Measurements from ENCODE around the gene SPEF2.

The SPEF2 gene

DNA sequence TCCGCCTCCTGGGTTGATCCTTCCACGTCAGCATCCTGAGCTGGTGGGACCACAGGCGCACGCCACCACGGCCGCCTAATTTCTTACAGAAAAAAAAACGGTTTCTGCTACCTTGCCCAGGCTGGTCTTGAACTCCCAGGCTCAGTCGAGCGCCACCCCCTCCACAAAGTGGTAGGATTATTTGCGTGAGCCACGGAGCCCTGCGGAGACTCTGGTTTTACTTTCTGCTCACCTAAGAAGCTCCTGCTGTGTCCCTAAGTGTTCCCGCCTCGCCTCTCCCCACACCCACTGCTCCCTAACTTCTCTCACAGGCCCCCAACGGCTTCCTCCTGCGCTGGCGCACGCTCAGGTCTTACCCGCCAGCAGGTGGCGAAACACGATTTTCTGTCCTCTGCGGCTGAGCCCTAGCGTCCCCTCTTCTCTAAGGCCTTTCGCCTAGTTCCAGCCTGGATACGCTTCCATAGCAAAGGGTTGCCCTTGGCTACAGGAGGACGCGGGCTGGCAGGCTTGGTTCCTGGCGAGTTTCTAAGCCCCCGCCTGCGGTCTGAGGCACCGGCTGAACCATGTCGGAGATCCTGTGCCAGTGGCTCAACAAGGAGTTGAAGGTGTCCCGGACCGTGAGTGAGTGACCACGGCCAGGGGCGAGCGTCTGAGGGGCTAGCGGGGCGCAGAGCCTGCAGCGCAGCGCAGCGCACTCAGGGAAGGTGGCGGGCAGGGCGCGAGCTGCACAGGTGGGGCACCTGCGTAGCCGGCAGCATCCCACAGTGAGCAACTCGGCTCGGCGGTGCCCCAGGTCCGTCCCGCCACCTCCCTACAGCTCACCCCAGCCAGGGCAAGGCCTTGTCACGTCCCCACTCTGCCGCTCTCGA lies at the start of gene SPEF2:
TSS of gene SPEF2 (plus strand) at position 429 of the 869 bp plus-strand sequence. CDS start at position 564, 135 bp downstream.
- H3K27me3 ChIP-seq (ENCODE audit: insufficient read depth, low read length): no peaks in the 10 kb centered on the region

DNA sequence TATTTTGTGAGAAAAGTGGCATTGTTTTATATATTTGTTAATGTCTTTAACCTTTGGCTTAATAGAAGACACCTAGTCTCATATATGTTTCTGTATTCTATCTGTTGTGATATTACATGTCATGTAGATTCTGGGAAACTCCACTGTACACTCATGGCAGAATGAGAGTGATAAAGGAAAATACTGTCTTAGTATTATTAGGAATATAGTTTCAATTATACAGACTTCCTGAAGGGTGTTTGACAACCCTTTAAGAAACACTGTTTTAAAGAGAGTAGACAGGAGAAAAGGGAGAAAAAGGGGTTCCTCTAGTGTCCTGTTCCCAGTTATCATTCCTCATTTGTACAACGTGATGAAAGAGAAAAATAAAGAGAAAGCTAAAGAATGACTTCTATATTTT lies 42.1 kb upstream of the SPEF2 start:
- Histone ChIP-seq H3K4me3 (ENCODE audit: low read length) (no peak overlapping the region), H3K27me3 (ENCODE audit: insufficient read depth, low read length) (no peaks in the 10 kb centered on the region), H3K36me3 (ENCODE audit: insufficient read depth, low read length) (no peaks in the 10 kb centered on the region), H3K9me3 (ENCODE audit: low read length) (no peaks in the 10 kb centered on the region), H3K4me1 (ENCODE audit: insufficient read depth, low read length) (no peaks in the 10 kb centered on the region), H2AFZ (ENCODE audit: low read depth, low read length) (no peak overlapping the region)

More for the DNA sequence above, at the start of gene SPEF2:
- Histone ChIP-seq H3K9me3 (ENCODE audit: low read length) (no peaks in the 10 kb centered on the region), H3K36me3 (ENCODE audit: insufficient read depth, low read length) (no peaks in the 10 kb centered on the region), H2AFZ (ENCODE audit: low read depth, low read length) (peak within 1 kb of the TSS; percentile 58), H3K4me3 (ENCODE audit: low read length) (peak within 1 kb of the TSS; percentile 78), H3K4me1 (ENCODE audit: insufficient read depth, low read length) (peaks cover 3% of the 10 kb centered on the region)

DNA sequence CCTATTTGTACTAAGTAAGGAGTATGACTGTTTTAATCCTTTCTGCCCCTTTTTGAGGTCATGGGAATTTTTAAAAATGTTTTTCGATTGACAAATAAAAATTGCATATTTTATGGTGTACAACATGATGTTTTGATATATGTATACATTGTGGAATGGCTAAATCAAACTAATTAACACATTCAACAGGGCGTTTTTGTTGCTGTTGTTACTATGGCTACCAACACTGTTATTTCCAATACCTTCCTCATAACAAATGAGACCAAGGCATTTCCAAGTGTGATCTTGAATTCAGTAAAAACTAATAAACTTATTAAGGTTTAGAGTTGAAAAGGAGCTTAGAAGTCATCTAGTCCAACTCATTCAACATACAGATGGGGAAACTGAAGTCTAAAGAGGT lies 30.2 kb upstream of the SPEF2 start:
- Histone ChIP-seq H3K4me3 (ENCODE audit: low read length) (no peak overlapping the region), H3K4me1 (ENCODE audit: insufficient read depth, low read length) (no peaks in the 10 kb centered on the region), H3K27me3 (ENCODE audit: insufficient read depth, low read length) (no peaks in the 10 kb centered on the region)

DNA sequence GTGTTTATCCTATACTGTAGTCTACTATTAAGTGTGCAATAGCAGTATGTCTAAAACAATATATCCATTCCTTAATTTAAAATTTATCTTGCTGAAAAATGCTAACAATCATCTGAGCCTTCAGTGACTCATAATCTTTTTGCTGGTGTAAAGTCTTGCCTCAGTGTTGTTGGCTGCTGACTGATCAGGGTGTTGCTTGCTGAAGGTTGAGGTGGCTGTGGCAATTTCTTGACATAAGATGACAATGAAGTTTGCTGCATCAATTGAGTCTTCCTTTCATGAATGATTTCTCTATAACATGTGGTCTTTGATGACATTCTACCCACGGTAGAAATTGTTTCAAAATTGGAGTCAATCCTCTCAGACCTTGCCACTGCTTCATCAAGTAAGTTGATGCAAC lies 24.3 kb upstream of the SPEF2 start:
- H3K36me3 ChIP-seq (ENCODE audit: insufficient read depth, low read length): no peaks in the 10 kb centered on the region
- H3K9me3 ChIP-seq (ENCODE audit: low read length): no peaks in the 10 kb centered on the region
- no peaks in the 10 kb centered on the region for H3K27me3 ChIP-seq (ENCODE audit: insufficient read depth, low read length)
- no peak overlapping the region for H3K4me3 ChIP-seq (ENCODE audit: low read length)
- H3K4me1 ChIP-seq (ENCODE audit: insufficient read depth, low read length): no peaks in the 10 kb centered on the region
- no peak overlapping the region for H2AFZ ChIP-seq (ENCODE audit: low read depth, low read length)

More for the DNA sequence above, 30.2 kb upstream of the SPEF2 start:
- Histone ChIP-seq H2AFZ (ENCODE audit: low read depth, low read length) (no peak overlapping the region), H3K9me3 (ENCODE audit: low read length) (no peaks in the 10 kb centered on the region), H3K36me3 (ENCODE audit: insufficient read depth, low read length) (no peaks in the 10 kb centered on the region)

DNA sequence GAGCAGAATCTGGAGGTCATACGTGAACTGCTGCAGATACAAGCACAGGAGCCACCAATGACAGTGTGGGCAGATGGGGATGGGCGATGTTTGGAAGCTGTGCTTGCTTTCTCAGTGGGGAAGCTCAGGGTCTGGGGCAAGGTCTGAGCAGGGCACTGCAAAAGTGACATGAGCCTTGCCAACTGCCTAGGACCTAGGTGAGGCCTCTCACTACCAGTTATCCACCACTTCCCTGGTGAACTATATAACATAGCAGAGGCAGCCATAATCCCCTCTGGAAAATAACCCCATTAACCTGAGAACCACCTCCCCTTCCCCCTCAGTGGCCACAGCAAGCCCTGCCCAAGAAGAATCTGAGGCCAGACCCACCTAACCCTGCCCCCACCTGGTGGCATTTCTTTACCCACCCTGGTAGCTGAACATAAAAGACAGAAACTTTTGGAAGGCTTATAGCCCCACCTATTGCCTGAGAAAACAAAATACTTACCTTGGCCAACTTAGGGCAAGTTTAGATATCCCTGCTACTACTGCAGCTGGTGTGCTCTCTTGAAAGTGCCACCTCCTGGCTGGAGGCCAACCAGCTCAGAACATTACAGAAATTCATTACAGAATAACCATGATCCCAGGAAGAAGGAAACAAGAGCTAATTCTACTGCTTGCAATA lies 18.8 kb upstream of the SPEF2 start:
- no peak overlapping the region for H3K4me3 ChIP-seq (ENCODE audit: low read length)
- H2AFZ ChIP-seq (ENCODE audit: low read depth, low read length): no peak overlapping the region
- no peaks in the 10 kb centered on the region for H3K9me3 ChIP-seq (ENCODE audit: low read length)
- H3K36me3 ChIP-seq (ENCODE audit: insufficient read depth, low read length): no peaks in the 10 kb centered on the region
- no peaks in the 10 kb centered on the region for H3K27me3 ChIP-seq (ENCODE audit: insufficient read depth, low read length)
- H3K4me1 ChIP-seq (ENCODE audit: insufficient read depth, low read length): no peaks in the 10 kb centered on the region

GRCh38 chr5:35600591-35600990 lies 17.1 kb upstream of the SPEF2 start:
- no peaks in the 10 kb centered on the region for H3K36me3 ChIP-seq (ENCODE audit: insufficient read depth, low read length)
- H3K4me3 ChIP-seq (ENCODE audit: low read length): no peak overlapping the region
- no peaks in the 10 kb centered on the region for H3K4me1 ChIP-seq (ENCODE audit: insufficient read depth, low read length)
- no peaks in the 10 kb centered on the region for H3K27me3 ChIP-seq (ENCODE audit: insufficient read depth, low read length)
- no peak overlapping the region for H2AFZ ChIP-seq (ENCODE audit: low read depth, low read length)
- no peaks in the 10 kb centered on the region for H3K9me3 ChIP-seq (ENCODE audit: low read length)

GRCh38 chr5:35608881-35609779 lies 8.5 kb upstream of the SPEF2 start:
- Histone ChIP-seq H3K4me1 (ENCODE audit: insufficient read depth, low read length) (no peaks in the 10 kb centered on the region), H3K4me3 (ENCODE audit: low read length) (no peak overlapping the region), H3K9me3 (ENCODE audit: low read length) (no peaks in the 10 kb centered on the region), H3K27me3 (ENCODE audit: insufficient read depth, low read length) (no peaks in the 10 kb centered on the region), H2AFZ (ENCODE audit: low read depth, low read length) (no peak overlapping the region), H3K36me3 (ENCODE audit: insufficient read depth, low read length) (no peaks in the 10 kb centered on the region)

GRCh38 chr5:35617060-35617434 lies 616 bp upstream of the SPEF2 start:
- peaks cover 3% of the 10 kb centered on the region for H3K4me1 ChIP-seq (ENCODE audit: insufficient read depth, low read length)
- no peak overlapping the region for H2AFZ ChIP-seq (ENCODE audit: low read depth, low read length)
- H3K36me3 ChIP-seq (ENCODE audit: insufficient read depth, low read length): no peaks in the 10 kb centered on the region
- peak overlapping the region; percentile 78 for H3K4me3 ChIP-seq (ENCODE audit: low read length)
- H3K27me3 ChIP-seq (ENCODE audit: insufficient read depth, low read length): no peaks in the 10 kb centered on the region
- H3K9me3 ChIP-seq (ENCODE audit: low read length): no peaks in the 10 kb centered on the region

DNA sequence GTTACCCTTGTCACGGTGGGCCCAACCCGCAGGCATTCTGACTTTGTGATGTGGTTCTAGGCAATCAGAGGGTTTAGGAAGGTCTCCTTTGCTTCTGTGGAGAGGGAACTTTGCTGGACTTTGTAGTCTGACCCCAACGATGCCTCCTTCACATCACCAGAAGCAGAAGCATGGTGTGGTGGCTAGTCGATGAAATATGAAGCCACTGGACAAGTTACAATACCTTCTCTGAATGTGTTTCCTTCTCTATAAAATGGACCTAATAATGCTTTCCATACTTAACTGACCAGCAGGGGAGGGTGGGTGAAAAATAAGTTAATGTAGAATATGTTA lies 607 bp downstream of the SPEF2 start:
- no peaks in the 10 kb centered on the region for H3K36me3 ChIP-seq (ENCODE audit: insufficient read depth, low read length)
- H3K4me1 ChIP-seq (ENCODE audit: insufficient read depth, low read length): peaks cover 3% of the 10 kb centered on the region
- no peaks in the 10 kb centered on the region for H3K9me3 ChIP-seq (ENCODE audit: low read length)
- H2AFZ ChIP-seq (ENCODE audit: low read depth, low read length): peak overlapping the region; percentile 58
- peak overlapping the region; percentile 78 for H3K4me3 ChIP-seq (ENCODE audit: low read length)
- no peaks in the 10 kb centered on the region for H3K27me3 ChIP-seq (ENCODE audit: insufficient read depth, low read length)

DNA sequence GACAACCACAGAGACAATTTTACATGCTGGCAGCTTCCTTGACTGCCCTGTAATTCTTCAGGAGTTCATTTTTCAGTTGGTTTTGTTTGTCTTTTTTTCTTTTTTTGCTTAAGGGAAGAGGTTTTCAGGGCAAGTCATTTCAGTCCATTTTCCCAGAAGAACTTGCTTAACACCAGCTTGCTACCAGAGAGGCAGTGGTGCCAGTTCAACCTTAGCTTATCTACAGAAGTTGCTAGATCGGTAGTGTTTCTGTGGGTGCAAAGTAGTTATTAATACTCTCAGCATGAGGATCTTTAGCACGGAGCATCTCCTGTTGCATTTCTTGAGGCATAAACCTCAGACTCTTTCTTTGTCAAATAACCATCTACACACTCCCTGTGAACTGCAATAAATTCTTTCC lies 1.1 kb downstream of the SPEF2 start:
- peak overlapping the region; percentile 58 for H2AFZ ChIP-seq (ENCODE audit: low read depth, low read length)
- H3K9me3 ChIP-seq (ENCODE audit: low read length): no peaks in the 10 kb centered on the region
- no peaks in the 10 kb centered on the region for H3K27me3 ChIP-seq (ENCODE audit: insufficient read depth, low read length)
- H3K4me3 ChIP-seq (ENCODE audit: low read length): peak overlapping the region; percentile 78
- peaks cover 3% of the 10 kb centered on the region for H3K4me1 ChIP-seq (ENCODE audit: insufficient read depth, low read length)
- no peaks in the 10 kb centered on the region for H3K36me3 ChIP-seq (ENCODE audit: insufficient read depth, low read length)

- Histone ChIP-seq H3K36me3 (ENCODE audit: insufficient read depth, low read length) (no peaks in the 10 kb centered on the region), H3K27me3 (ENCODE audit: insufficient read depth, low read length) (no peaks in the 10 kb centered on the region), H3K4me1 (ENCODE audit: insufficient read depth, low read length) (peaks cover 3% of the 10 kb centered on the region), H3K9me3 (ENCODE audit: low read length) (no peaks in the 10 kb centered on the region), H2AFZ (ENCODE audit: low read depth, low read length) (no peak overlapping the region), H3K4me3 (ENCODE audit: low read length) (no peak overlapping the region)
These were observed 5.3 kb downstream of the SPEF2 start for GRCh38 chr5:35622974-35623373.

GRCh38 chr5:35623991-35624390 lies 6.3 kb downstream of the SPEF2 start:
- H2AFZ ChIP-seq (ENCODE audit: low read depth, low read length): no peak overlapping the region
- H3K27me3 ChIP-seq (ENCODE audit: insufficient read depth, low read length): no peaks in the 10 kb centered on the region
- H3K36me3 ChIP-seq (ENCODE audit: insufficient read depth, low read length): no peaks in the 10 kb centered on the region
- H3K9me3 ChIP-seq (ENCODE audit: low read length): no peaks in the 10 kb centered on the region
- no peaks in the 10 kb centered on the region for H3K4me1 ChIP-seq (ENCODE audit: insufficient read depth, low read length)
- no peak overlapping the region for H3K4me3 ChIP-seq (ENCODE audit: low read length)

- Histone ChIP-seq H3K36me3 (ENCODE audit: insufficient read depth, low read length) (no peaks in the 10 kb centered on the region), H3K9me3 (ENCODE audit: low read length) (no peaks in the 10 kb centered on the region), H3K27me3 (ENCODE audit: insufficient read depth, low read length) (no peaks in the 10 kb centered on the region), H3K4me3 (ENCODE audit: low read length) (no peak overlapping the region), H3K4me1 (ENCODE audit: insufficient read depth, low read length) (no peaks in the 10 kb centered on the region), H2AFZ (ENCODE audit: low read depth, low read length) (no peak overlapping the region)
These were observed 8.4 kb downstream of the SPEF2 start for GRCh38 chr5:35626108-35626507.

Data from neuron (in vitro differentiated cells).